ENCODE measurements around the gene TAX1BP1. TPM values are rescaled to one million over a fixed set of nuclear protein-coding genes. Genes with fewer than 3 reads are reported as not detected.

The TAX1BP1 gene
- total RNA-seq, result 80.1 and 83.2 TPM in 2 replicates

DNA sequence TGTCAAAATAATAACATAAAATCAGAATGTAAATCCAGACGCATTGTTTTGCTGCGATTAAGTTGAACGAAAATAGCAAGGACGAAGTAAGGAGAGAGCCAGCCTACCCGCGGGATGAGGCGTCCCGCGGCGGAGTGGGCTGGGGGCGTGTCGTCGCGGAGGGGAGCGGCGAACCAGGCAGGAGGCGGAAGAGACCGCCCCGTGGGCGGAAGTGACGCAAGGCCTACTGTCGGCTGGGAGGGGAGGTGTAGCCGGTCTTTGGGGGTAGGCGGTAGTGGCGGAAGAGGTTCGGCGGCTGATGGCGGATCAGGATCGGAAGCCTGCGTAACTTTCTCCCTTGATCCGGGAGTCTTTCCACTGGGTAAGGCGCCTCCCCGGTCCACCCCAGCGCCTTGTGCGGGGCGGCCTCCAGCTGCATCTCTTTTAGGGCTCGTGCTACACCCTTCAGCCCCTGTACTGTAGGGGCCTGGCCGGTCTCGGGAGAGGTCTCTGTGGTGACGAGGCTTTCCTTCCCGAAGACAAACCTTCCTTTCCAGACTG, at the start of gene TAX1BP1:
Gene TAX1BP1 (plus strand): TSS at position 254 of the 540 bp plus-strand sequence. CDS start 8,363 bp downstream, outside the sequence.

Other genes starting within 250 kb of the TAX1BP1 start
- 22.7 and 31.4 TPM in 2 replicates for gene HIBADH, start 77.3 kb upstream of the TAX1BP1 start, total RNA-seq